ENCODE results near the gene BHLHA15.

BHLHA15 gene

GRCh38 chr7:98211221-98211675, at the start of gene BHLHA15:
TSS of gene BHLHA15 (plus strand) at chr7:98211439. CDS start at chr7:98212310, 871 bp downstream.
- DNase-seq (ENCODE audit: low read depth in 2 of 2) = peak in 1 of 2 donors; percentile 27

GRCh38 chr7:98162758-98163157, 48.5 kb upstream of the BHLHA15 start:
- no peak for DNase-seq (ENCODE audit: low read depth in 2 of 2)

- DNase-seq (ENCODE audit: low read depth in 2 of 2) = no peak
These were observed 48.0 kb upstream of the BHLHA15 start for GRCh38 chr7:98163269-98163668.

GRCh38 chr7:98163704-98164494, 47.3 kb upstream of the BHLHA15 start:
- DNase-seq (ENCODE audit: low read depth in 2 of 2) = no peak

- DNase-seq (ENCODE audit: low read depth in 2 of 2) = peak; percentile 14 to 25
These were observed 45.2 kb upstream of the BHLHA15 start for GRCh38 chr7:98165827-98166667.

- DNase-seq (ENCODE audit: low read depth in 2 of 2) = no peak
These were observed 44.6 kb upstream of the BHLHA15 start for GRCh38 chr7:98166668-98166970.

- DNase-seq (ENCODE audit: low read depth in 2 of 2) = no peak
These were observed 43.6 kb upstream of the BHLHA15 start for GRCh38 chr7:98167653-98168052.

- DNase-seq (ENCODE audit: low read depth in 2 of 2) = peak; percentile 20 to 31
These were observed 42.9 kb upstream of the BHLHA15 start for GRCh38 chr7:98168181-98168903.

- DNase-seq (ENCODE audit: low read depth in 2 of 2) = no peak
These were observed 42.2 kb upstream of the BHLHA15 start for GRCh38 chr7:98168904-98169621.

GRCh38 chr7:98170966-98171365, 40.3 kb upstream of the BHLHA15 start:
- no peak for DNase-seq (ENCODE audit: low read depth in 2 of 2)

GRCh38 chr7:98171449-98171848, 39.8 kb upstream of the BHLHA15 start:
- DNase-seq (ENCODE audit: low read depth in 2 of 2) = no peak

- no peak for DNase-seq (ENCODE audit: low read depth in 2 of 2)
These were observed 36.6 kb upstream of the BHLHA15 start for GRCh38 chr7:98174334-98175259.

GRCh38 chr7:98175260-98175940, 35.8 kb upstream of the BHLHA15 start:
- DNase-seq (ENCODE audit: low read depth in 2 of 2) = no peak

- DNase-seq (ENCODE audit: low read depth in 2 of 2) = no peak
These were observed 33.7 kb upstream of the BHLHA15 start for GRCh38 chr7:98177553-98177952.

GRCh38 chr7:98178321-98178720, 32.9 kb upstream of the BHLHA15 start:
- no peak for DNase-seq (ENCODE audit: low read depth in 2 of 2)

- DNase-seq (ENCODE audit: low read depth in 2 of 2) = no peak
These were observed 32.3 kb upstream of the BHLHA15 start for GRCh38 chr7:98178762-98179490.

- no peak for DNase-seq (ENCODE audit: low read depth in 2 of 2)
These were observed 30.5 kb upstream of the BHLHA15 start for GRCh38 chr7:98180751-98181150.

GRCh38 chr7:98185101-98185500, 26.1 kb upstream of the BHLHA15 start:
- no peak for DNase-seq (ENCODE audit: low read depth in 2 of 2)

GRCh38 chr7:98186452-98187137, 24.6 kb upstream of the BHLHA15 start:
- no peak for DNase-seq (ENCODE audit: low read depth in 2 of 2)

All from stimulated activated CD8-positive, alpha-beta memory T cell treated with anti-CD3 and anti-CD28 coated beads, Interleukin-15, amount 100 ng/mL, for 48 hours (primary cell).